Stomach (tissue), 4 donors: ENCODE data around the gene PMS1.

Experiments
- POLR2A ChIP-seq, 4 donors: fragments of 450-650 bp; IDR thresholded peaks; one replicate each; pipeline ENCODE4 v1.6.1; 2016; ENCODE audit warnings: antibody characterized with exemption in 4 of 4, control low read depth in 2 of 4, mild to moderate bottlenecking in 1 of 4, moderate library complexity in 1 of 4
- POLR2AphosphoS5 ChIP-seq, 3 donors: sonication (generic); formaldehyde crosslinking; IDR thresholded peaks; one replicate each; pipeline ENCODE4 v1.6.1; 2016; ENCODE audit warnings: antibody characterized with exemption in 3 of 3
- TF ChIP-seq, protein P1 (sequence below), 7 experiments: fragments of 450-650 bp in 4 of 7; fragments of 200-600 bp in 3 of 7; sonication (generic) in 3 of 7; IDR thresholded peaks; one replicate each; pipeline ENCODE4 v1.5.1; 2016 to 2019; ENCODE audit warnings: antibody characterized with exemption in 7 of 7, control low read depth in 2 of 7, mild to moderate bottlenecking in 1 of 7

DNA sequence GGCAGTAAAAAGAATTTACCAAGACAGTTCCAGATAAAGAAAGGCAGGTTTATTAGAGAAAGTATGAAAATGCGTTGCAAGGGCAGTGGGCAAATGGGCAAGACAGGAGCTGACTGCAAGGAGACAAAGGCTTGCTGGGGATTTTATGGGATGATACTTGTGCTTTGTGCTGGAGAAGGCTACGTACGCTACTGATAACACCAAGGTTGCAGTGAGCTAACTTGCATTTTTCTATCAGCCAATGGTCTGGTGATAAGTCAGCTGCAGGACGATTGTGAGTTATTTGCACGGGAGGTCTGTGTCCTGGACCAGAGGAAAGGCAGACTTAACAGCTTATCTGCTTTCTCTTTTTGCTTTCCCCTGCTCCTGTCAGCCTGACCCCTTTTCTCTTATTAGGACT is 116.5 kb downstream of the PMS1 start:
- no peak for TF ChIP-seq POLR2AphosphoS5 (IDR thresholded peaks at IDR 0.05)
- TF ChIP-seq, protein P1, sequence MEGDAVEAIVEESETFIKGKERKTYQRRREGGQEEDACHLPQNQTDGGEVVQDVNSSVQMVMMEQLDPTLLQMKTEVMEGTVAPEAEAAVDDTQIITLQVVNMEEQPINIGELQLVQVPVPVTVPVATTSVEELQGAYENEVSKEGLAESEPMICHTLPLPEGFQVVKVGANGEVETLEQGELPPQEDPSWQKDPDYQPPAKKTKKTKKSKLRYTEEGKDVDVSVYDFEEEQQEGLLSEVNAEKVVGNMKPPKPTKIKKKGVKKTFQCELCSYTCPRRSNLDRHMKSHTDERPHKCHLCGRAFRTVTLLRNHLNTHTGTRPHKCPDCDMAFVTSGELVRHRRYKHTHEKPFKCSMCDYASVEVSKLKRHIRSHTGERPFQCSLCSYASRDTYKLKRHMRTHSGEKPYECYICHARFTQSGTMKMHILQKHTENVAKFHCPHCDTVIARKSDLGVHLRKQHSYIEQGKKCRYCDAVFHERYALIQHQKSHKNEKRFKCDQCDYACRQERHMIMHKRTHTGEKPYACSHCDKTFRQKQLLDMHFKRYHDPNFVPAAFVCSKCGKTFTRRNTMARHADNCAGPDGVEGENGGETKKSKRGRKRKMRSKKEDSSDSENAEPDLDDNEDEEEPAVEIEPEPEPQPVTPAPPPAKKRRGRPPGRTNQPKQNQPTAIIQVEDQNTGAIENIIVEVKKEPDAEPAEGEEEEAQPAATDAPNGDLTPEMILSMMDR (IDR thresholded peaks at IDR 0.05): no peak
- TF ChIP-seq POLR2A (IDR thresholded peaks at IDR 0.05): no peak
